ENCODE data around the gene NABP2. TPM values are rescaled to one million over a fixed set of nuclear protein-coding genes. Genes with fewer than 3 reads are reported as not detected.
A peak's percentile ranks its signal among the peaks of the same experiment; 100 is the strongest.

NABP2 gene
- polyA plus RNA-seq, 1 of the 3 experiments (the other 2 are of a cell fraction): 49.3 TPM

- TF ChIP-seq REST (IDR thresholded peaks at IDR 0.05; ENCODE audit: low read depth, low read length): no peak
- no peak for TF ChIP-seq MAX (IDR thresholded peaks at IDR 0.05; ENCODE audit: low read depth)
- no peak for TF ChIP-seq JUND (IDR thresholded peaks at IDR 0.05)
- no peak for TF ChIP-seq NFIC (IDR thresholded peaks at IDR 0.05; ENCODE audit: borderline replicate concordance)
Observed at GRCh38 chr12:56255671-56256070, 31.5 kb downstream of the NABP2 start (continued).

GRCh38 chr12:56256326-56256960 lies 32.3 kb downstream of the NABP2 start:
- H3K9me3 ChIP-seq: no peaks in the 10 kb centered on the region
- H3K4me2 ChIP-seq: peak overlapping the region; percentile 97
- H2AFZ ChIP-seq (ENCODE audit: low read depth): no peak overlapping the region
- peaks cover 64% of the 10 kb centered on the region for H3K79me2 ChIP-seq (ENCODE audit: insufficient read depth)
- peak overlapping the region; percentile 91 for H3K9ac ChIP-seq
- H4K20me1 ChIP-seq (ENCODE audit: insufficient read depth): peaks cover 23% of the 10 kb centered on the region
- 11% methylated on average over 3 of the region's 4 CpGs for WGBS (ENCODE audit: low lambda C conversion rate)
- H3K27me3 ChIP-seq (ENCODE audit: insufficient read depth): no peaks in the 10 kb centered on the region
- peak overlapping the region; percentile 90 to 95 for H3K4me3 ChIP-seq (ENCODE audit: low read depth in 2 of 2, low read length in 1 of 2)
- peak overlapping the region in 1 of 2 experiments; percentile 75; a peak in 3 of 4 replicates for H3K27ac ChIP-seq (ENCODE audit: low read depth in 2 of 2, low read length in 1 of 2)
- H3F3A ChIP-seq (replicated peaks; ENCODE audit: insufficient read depth): peaks cover 35% of the 10 kb centered on the region
- no peaks in the 10 kb centered on the region for H3K9me2 ChIP-seq
- ChIA-PET POLR2A (no interaction called here), CTCF (interaction anchor here (0.9 to 5.4 kb wide), 15 partner anchors 9 to 208 kb away, joined by 3 to 58 read pairs (median 7); partner anchors contain the start of genes COQ10A, RNF41 and SMARCC2)
- DNase-seq: no peak
- H3K4me1 ChIP-seq (ENCODE audit: control insufficient read depth in 1 of 2, insufficient read depth in 2 of 2, low read depth in 1 of 2, low read length in 1 of 2): peaks cover 11 to 19% of the 10 kb centered on the region in 2 experiments
- peaks cover 46 to 47% of the 10 kb centered on the region in 2 experiments for H3K36me3 ChIP-seq (replicated peaks in 1 of 2; ENCODE audit: control insufficient read depth in 1 of 2, insufficient read depth in 2 of 2, low read length in 1 of 2)
- no peak for TF ChIP-seq NRF1 (IDR thresholded peaks at IDR 0.05; ENCODE audit: low read depth, low read length)
- TF ChIP-seq NFIC (IDR thresholded peaks at IDR 0.05; ENCODE audit: borderline replicate concordance): peak; percentile 76
- peak; percentile 50; the same call in 1 of the 2 replicates for TF ChIP-seq TCF12 (IDR thresholded peaks at IDR 0.05)
- peak; percentile 33; the same call in 1 of the 2 replicates for TF ChIP-seq PBX3 (IDR thresholded peaks at IDR 0.05)
- no peak for TF ChIP-seq RFX5 (IDR thresholded peaks at IDR 0.05; ENCODE audit: low read length)
- no peak for TF ChIP-seq REST (IDR thresholded peaks at IDR 0.05; ENCODE audit: low read depth, low read length)
- no peak for TF ChIP-seq YY1 (IDR thresholded peaks at IDR 0.05; ENCODE audit: low read depth)
- no peak; the same call in 1 of the 2 replicates for TF ChIP-seq MAX (IDR thresholded peaks at IDR 0.05; ENCODE audit: low read depth)
- TF ChIP-seq EZH2phosphoT487 (IDR thresholded peaks at IDR 0.05; ENCODE audit: borderline replicate concordance, low read depth): no peak
- TF ChIP-seq TEAD4 (IDR thresholded peaks at IDR 0.05; ENCODE audit: borderline replicate concordance, insufficient read depth): no peak
- no peak for TF ChIP-seq FOXJ3 (CRISPR knock-in tag; IDR thresholded peaks at IDR 0.05)
- peak; percentile 78 for TF ChIP-seq JUND (IDR thresholded peaks at IDR 0.05)
- TF ChIP-seq CTCF (IDR thresholded peaks at IDR 0.05): peak; percentile 26; the same call in 1 of the 2 replicates
- TF ChIP-seq EP300 (IDR thresholded peaks at IDR 0.05; ENCODE audit: borderline replicate concordance in 1 of 2, low read depth in 1 of 2, low read length in 1 of 2): 0 out of 4 replicates have a peak, but pooled peaks of 1 of the 2 experiments have one; percentile 30
- TF ChIP-seq ZBTB33 (IDR thresholded peaks at IDR 0.05; ENCODE audit: borderline replicate concordance, low read depth): no peak

Data from SK-N-SH (cell line).